Measurements from ENCODE around the gene PGBD1.

GRCh38 chr6:28263922-28264321 is 17.4 kb upstream of the PGBD1 start:
- TF ChIP-seq CTCF (IDR thresholded peaks at IDR 0.05; ENCODE audit: low read depth, low read length) (no peak), MAX (IDR thresholded peaks at IDR 0.05; ENCODE audit: low read depth, low read length) (no peak)
